MM.1S (cell line): ENCODE results near the gene LHX5.

Source experiments
- CTCF ChIP-seq: fragments of 300-600 bp; sonication (generic); IDR thresholded peaks from 2 replicates; pipeline ENCODE4 v1.5.1; 2016; ENCODE audit warnings: antibody characterized with exemption, low read length, mixed read lengths
- EZH2 ChIP-seq: fragments of 300-600 bp; sonication (generic); optimal IDR thresholded peaks from 2 replicates; pipeline ENCODE3; 2017; ENCODE audit warnings: low read depth, mild to moderate bottlenecking, antibody characterized with exemption, low read length, mixed read lengths

- TF ChIP-seq CTCF: no peak
- TF ChIP-seq EZH2: no peak
Observed at GRCh38 chr12:113470871-113471618, 626 bp downstream of the LHX5 start.
